Mesothelial cell of epicardium (in vitro differentiated cells): ENCODE data around the gene TFAP2B. TPM values are rescaled to one million over a fixed set of nuclear protein-coding genes. Genes with fewer than 3 reads are reported as not detected.
A peak's percentile ranks its signal among the peaks of the same experiment; 100 is the strongest.

ENCODE experiments used
- DNase-seq, 2 experiments: peaks; one replicate each; pipeline ENCODE4 v3.0.0; 2021; ENCODE audit warnings: low spot score in 2 of 2; ENCODE audit not compliant: unreplicated experiment in 2 of 2
- H3K27ac Mint-ChIP-seq: 2 replicates; pipeline ENCODE4 v1.8.0; 2021; ENCODE audit warnings: mixed read lengths
- H3K27me3 Mint-ChIP-seq: 2 replicates; pipeline ENCODE4 v1.8.0; 2021; ENCODE audit warnings: low read depth, mixed read lengths
- H3K36me3 Mint-ChIP-seq: 2 replicates; pipeline ENCODE4 v1.8.0; 2021; ENCODE audit warnings: mixed read lengths
- H3K4me1 Mint-ChIP-seq: 2 replicates; pipeline ENCODE4 v1.8.0; 2021; ENCODE audit warnings: mixed read lengths
- H3K4me3 Mint-ChIP-seq: 2 replicates; pipeline ENCODE4 v1.8.0; 2021; ENCODE audit warnings: mild to moderate bottlenecking, moderate library complexity, mixed read lengths
- H3K9me3 Mint-ChIP-seq: 2 replicates; pipeline ENCODE4 v1.8.0; 2021; ENCODE audit warnings: mixed read lengths
- CTCF ChIP-seq: fragments of 200-600 bp; sonication (generic); IDR thresholded peaks from one replicate; pipeline ENCODE4 v1.5.0; 2021; ENCODE audit warnings: antibody characterized with exemption; ENCODE audit not compliant: unreplicated experiment
- total RNA-seq: library from RNA; stranded (reverse); gene quantifications from 3 replicates; pipeline ENCODE4 v1.2.1, GENCODE V29; 2021

TFAP2B gene
- total RNA-seq, 1 donor from 2014 or later = 4.9 TPM

GRCh38 chr6:50848989-50849795 lies 30.5 kb downstream of the TFAP2B start:
- Mint-ChIP-seq H3K4me1 (peaks cover 30% of the 10 kb centered on the region), H3K4me3 (peak overlapping the region; percentile 73), H3K27me3 (peaks cover 99% of the 10 kb centered on the region), H3K27ac (no peak overlapping the region), H3K36me3 (no peaks in the 10 kb centered on the region), H3K9me3 (no peaks in the 10 kb centered on the region)
- no peak for DNase-seq
- no peak for TF ChIP-seq CTCF

GRCh38 chr6:50849796-50850180 lies 31.1 kb downstream of the TFAP2B start:
- DNase-seq = no peak
- Mint-ChIP-seq H3K27ac (peak overlapping the region; percentile 80), H3K27me3 (peaks cover 99% of the 10 kb centered on the region), H3K4me3 (peak overlapping the region; percentile 73), H3K36me3 (no peaks in the 10 kb centered on the region), H3K4me1 (peaks cover 27% of the 10 kb centered on the region), H3K9me3 (no peaks in the 10 kb centered on the region)
- no peak for TF ChIP-seq CTCF

GRCh38 chr6:50850223-50851048 lies 31.8 kb downstream of the TFAP2B start:
- DNase-seq = peak; percentile 43 to 71
- Mint-ChIP-seq H3K36me3 (no peaks in the 10 kb centered on the region), H3K27ac (peak overlapping the region; percentile 80), H3K9me3 (no peaks in the 10 kb centered on the region), H3K4me1 (peaks cover 26% of the 10 kb centered on the region), H3K27me3 (peaks cover 95% of the 10 kb centered on the region), H3K4me3 (peak overlapping the region; percentile 73)
- TF ChIP-seq CTCF = no peak

- TF ChIP-seq CTCF = no peak
- Mint-ChIP-seq H3K27ac (no peak overlapping the region), H3K9me3 (no peaks in the 10 kb centered on the region), H3K36me3 (no peaks in the 10 kb centered on the region), H3K4me1 (peaks cover 21% of the 10 kb centered on the region), H3K27me3 (peaks cover 88% of the 10 kb centered on the region), H3K4me3 (peak overlapping the region; percentile 73)
- no peak for DNase-seq
These were observed 32.6 kb downstream of the TFAP2B start for GRCh38 chr6:50851049-50851845.

- Mint-ChIP-seq H3K27ac (no peak overlapping the region), H3K27me3 (peaks cover 61% of the 10 kb centered on the region), H3K9me3 (peaks cover 10% of the 10 kb centered on the region), H3K36me3 (no peaks in the 10 kb centered on the region), H3K4me1 (peaks cover 13% of the 10 kb centered on the region), H3K4me3 (no peak overlapping the region)
- no peak for DNase-seq
- no peak for TF ChIP-seq CTCF
These were observed 35.3 kb downstream of the TFAP2B start for GRCh38 chr6:50853939-50854338.
